GM20000 (cell line): ENCODE data around the gene RASAL2.

Experiments
- DNase-seq: peaks from one replicate; pipeline ENCODE4 v3.0.0; 2012; ENCODE audit warnings: low spot score
- CTCF ChIP-seq: IDR thresholded peaks from 2 replicates; pipeline ENCODE4 v1.5.1; 2012; ENCODE audit warnings: mild to moderate bottlenecking, control low read depth; ENCODE audit errors: extremely low read depth, missing control alignments

RASAL2 gene

DNA sequence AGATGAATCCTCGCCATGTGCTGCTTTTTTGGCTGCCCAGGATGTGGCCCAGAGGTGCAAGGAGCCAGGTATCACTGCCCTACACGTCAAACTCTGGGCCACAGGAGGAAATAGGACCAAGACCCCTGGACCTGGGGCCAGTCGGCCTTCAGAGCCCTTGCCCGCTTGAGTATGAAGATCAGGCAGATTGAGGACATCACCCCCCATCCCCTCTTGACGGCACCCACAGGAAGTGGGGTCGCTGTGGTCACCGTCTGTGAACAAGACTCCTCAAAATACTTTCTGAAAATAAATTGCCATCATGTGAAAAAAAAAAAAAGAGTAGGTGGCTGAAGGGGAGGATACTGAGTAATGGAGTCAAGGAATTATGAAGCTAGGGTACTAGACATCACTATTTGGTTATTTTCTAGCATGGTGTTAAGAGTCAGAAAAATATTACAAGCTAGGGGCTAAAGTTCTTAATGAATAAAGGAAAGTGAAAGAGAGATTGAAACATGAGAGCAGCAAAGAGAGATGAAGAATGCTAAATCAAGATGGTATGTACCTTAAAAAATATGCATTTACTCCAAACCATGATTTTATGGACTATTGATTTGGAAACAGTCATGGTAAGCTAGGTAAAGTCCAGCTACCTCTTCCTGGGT, 318.0 kb downstream of the RASAL2 start:
- no peak for TF ChIP-seq CTCF
- DNase-seq = peak; percentile 14

- DNase-seq = peak; percentile 25
- no peak for TF ChIP-seq CTCF
Measured at GRCh38 chr1:178412400-178412770, 318.5 kb downstream of the RASAL2 start.

GRCh38 chr1:178417858-178418257, 324.0 kb downstream of the RASAL2 start:
- no peak for TF ChIP-seq CTCF
- DNase-seq = no peak

DNA sequence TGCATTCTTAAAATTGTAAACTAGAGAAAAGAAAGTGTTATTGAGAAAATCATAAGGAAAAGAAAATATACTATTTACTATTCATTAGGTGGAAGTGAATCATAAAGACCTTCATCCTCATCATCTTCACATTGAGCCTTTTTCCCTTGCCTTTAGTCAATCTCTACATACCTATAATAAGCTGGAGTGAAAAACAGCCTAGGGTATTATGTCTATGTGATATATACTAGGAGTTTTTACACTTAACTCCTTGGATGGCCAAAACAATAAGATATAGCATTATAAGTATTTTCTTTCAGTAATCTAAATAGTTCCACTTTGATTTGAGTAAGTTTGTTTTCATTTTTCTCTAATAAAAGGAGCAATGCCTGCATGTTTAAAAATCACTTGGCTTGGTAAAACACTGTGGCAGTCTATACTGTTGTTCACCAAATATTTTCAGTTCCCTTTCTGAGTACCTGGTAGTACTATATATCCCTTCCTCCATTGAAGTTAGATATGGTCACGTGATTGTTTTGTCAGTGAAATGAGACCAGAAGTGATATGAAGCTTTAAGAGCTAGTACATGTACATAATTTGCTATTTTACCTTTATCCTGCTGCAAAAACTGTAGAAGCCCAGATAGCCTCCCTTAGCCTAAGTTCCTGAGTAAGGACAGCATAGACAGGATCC, 324.5 kb downstream of the RASAL2 start:
- no peak for TF ChIP-seq CTCF
- no peak for DNase-seq

GRCh38 chr1:178434360-178434759, 340.5 kb downstream of the RASAL2 start:
- TF ChIP-seq CTCF = no peak

DNA sequence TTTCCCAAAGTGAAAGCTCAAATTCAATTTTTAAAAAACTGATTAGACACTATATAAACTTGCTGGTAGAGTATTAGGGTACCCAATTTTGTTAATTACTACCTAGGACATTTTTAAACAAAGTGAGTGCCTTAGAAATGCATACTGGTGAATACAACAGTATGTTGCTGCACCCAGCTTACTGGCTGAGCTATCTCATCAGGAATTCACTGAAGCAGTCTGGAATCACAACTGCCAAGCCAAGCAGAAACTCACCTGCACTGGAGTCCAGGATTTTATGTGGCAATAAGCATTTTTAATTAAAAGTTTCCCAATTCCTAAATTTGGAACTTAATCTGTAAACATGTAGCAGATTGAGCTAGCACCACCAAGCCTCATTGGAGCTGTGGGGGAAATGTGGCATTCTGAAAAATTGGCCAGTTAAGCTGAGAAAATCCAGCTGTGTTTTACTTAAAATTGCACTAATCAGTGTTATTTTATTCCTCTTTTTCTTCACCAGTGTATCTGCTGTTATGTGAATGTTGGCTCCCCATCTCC, 341.1 kb downstream of the RASAL2 start:
- no peak for TF ChIP-seq CTCF
- DNase-seq = no peak

More at GRCh38 chr1:178434360-178434759, 340.5 kb downstream of the RASAL2 start:
- no peak for DNase-seq

GRCh38 chr1:178436899-178437298, 343.0 kb downstream of the RASAL2 start:
- no peak for TF ChIP-seq CTCF
- no peak for DNase-seq
